ENCODE data around the gene ABCB8. TPM values are rescaled to one million over a fixed set of nuclear protein-coding genes. Genes with fewer than 3 reads are reported as not detected.

ABCB8 gene
- total and polyA plus RNA-seq, 2 donors (not counting 3 experiments of a cell fraction or from before 2014, with no cell fraction given) = 38.0 to 46.3 TPM

GRCh38 chr7:151066273-151066974 is 38.2 kb downstream of the ABCB8 start:
- FAIRE-seq (no peak), DNase-seq (ENCODE audit: low read depth, low spot score) (no peak)
- H3K79me2 ChIP-seq (ENCODE audit: control insufficient read depth, insufficient read depth, low read length) = peaks cover 16% of the 10 kb centered on the region
- H3K4me2 ChIP-seq (ENCODE audit: insufficient read depth, low read length) = no peak overlapping the region
- CTCF ChIA-PET = no interaction called here
- H2AFZ ChIP-seq (ENCODE audit: low read depth, low read length) = no peak overlapping the region
- H3K36me3 ChIP-seq (ENCODE audit: control insufficient read depth in 2 of 2, extremely low read depth in 1 of 2, insufficient read depth in 2 of 2, low read length in 2 of 2) = peaks cover 18 to 62% of the 10 kb centered on the region in 2 experiments
- H3K9me1 ChIP-seq (replicated peaks; ENCODE audit: control insufficient read depth, extremely low read depth, insufficient read depth, low read length) = no peaks in the 10 kb centered on the region
- H3K9ac ChIP-seq (replicated peaks; ENCODE audit: extremely low read depth, insufficient read depth, low read length) = no peak overlapping the region
- no peak overlapping the region for H3K4me3 ChIP-seq (replicated peaks in 1 of 3; ENCODE audit: insufficient read depth in 1 of 3, low read depth in 1 of 3, low read length in 3 of 3)
- intact Hi-C loops (cut with micrococcal nuclease) = no loop called here
- POLR2A ChIA-PET = interaction anchor here (1.8 kb wide), 1 partner anchor 14 kb away, joined by 7 read pairs; the partner anchor contains the start of gene FASTK
- no peaks in the 10 kb centered on the region for H3K9me3 ChIP-seq (replicated peaks; ENCODE audit: control insufficient read depth, insufficient read depth, low read length)
- no TSS peak for BruUV-seq (replicated peaks)
- no peaks in the 10 kb centered on the region for H3K27me3 ChIP-seq (ENCODE audit: control insufficient read depth in 2 of 2, insufficient read depth in 2 of 2, low read length in 2 of 2)
- dilution Hi-C loops (cut with MboI; ENCODE audit: extremely low pct_ligation_motif_present, low sequenced_read_pairs) = no loop called here
- H3K4me1 ChIP-seq (ENCODE audit: control insufficient read depth, extremely low read depth, insufficient read depth, low read length) = peaks cover under 1% of the 10 kb centered on the region
- TF ChIP-seq MYC (IDR thresholded peaks at IDR 0.05; ENCODE audit: low read depth, low read length) = no peak
- TF ChIP-seq FOS (IDR thresholded peaks at IDR 0.05; ENCODE audit: borderline replicate concordance, insufficient read depth, low read length) = no peak
- TF ChIP-seq POLR2A (IDR thresholded peaks at IDR 0.05; ENCODE audit: low read depth, low read length) = no peak
- TF ChIP-seq JUN (IDR thresholded peaks at IDR 0.05; ENCODE audit: borderline replicate concordance, insufficient read depth, insufficient read length, low read depth) = no peak
- TF ChIP-seq POLR2AphosphoS5 (IDR thresholded peaks at IDR 0.05; ENCODE audit: insufficient read depth, low read depth, low read length) = no peak
- no peak for TF ChIP-seq GATA2 (IDR thresholded peaks at IDR 0.05; ENCODE audit: insufficient read depth, insufficient read length, low read depth, low read length)
- no peak for TF ChIP-seq EZH2 (IDR thresholded peaks at IDR 0.05; ENCODE audit: borderline replicate concordance, low read depth, low read length, severe bottlenecking)
- no peak for TF ChIP-seq MAX (IDR thresholded peaks at IDR 0.05; ENCODE audit: insufficient read depth, insufficient read length)
- no peaks in the 10 kb centered on the region for H4K20me1 ChIP-seq (replicated peaks; ENCODE audit: control insufficient read depth, extremely low read depth, insufficient read depth, low read length)
- H3K27ac ChIP-seq (ENCODE audit: insufficient read depth, low read depth, low read length) = no peak overlapping the region

All from endothelial cell of umbilical vein (primary cell).